A549 (cell line): ENCODE results near the gene SLC35A3. TPM values are rescaled to one million over a fixed set of nuclear protein-coding genes. Genes with fewer than 3 reads are reported as not detected.

Experiments used
- ATAC-seq, 2 experiments: fragments of 200-7000 bp in 1 of 2; fragments of >200 bp in 1 of 2; cut with Nextera tagmentation in 1 of 2; cut with Tn5 transposase in 1 of 2; 3 replicates each; pipeline versions ENCODE4 v1.8.0 to v1.9.1; 2018 to 2020; ENCODE audit warnings: mild to moderate bottlenecking in 1 of 2, moderate library complexity in 1 of 2
- CTCF ChIA-PET: fragments of 300-600 bp; sonication (Branson Sonifier 250); formaldehyde crosslinking; extraction: SDS; loops from one replicate; lab custom pipeline; 2021; ENCODE audit warnings: antibody characterized with exemption, inconsistent platforms; lab: Yijun Ruan, JAX
- POLR2A ChIA-PET: fragments of 350-600 bp; formaldehyde crosslinking; extraction: SDS; loops from one replicate; lab custom pipeline; 2021; ENCODE audit warnings: antibody characterized with exemption, inconsistent platforms; lab: Yijun Ruan, JAX
- DNase-seq, 2 experiments: peaks; one replicate each; pipeline versions ENCODE4 v3.0.0 to v3.0.0-alpha.2; 2011 to 2016; ENCODE audit warnings: low read depth in 1 of 2, low spot score in 1 of 2
- FAIRE-seq: peaks from 2 replicates; lab custom pipeline; 2011; peaks lifted over from hg19 to GRCh38; lab: Jason Lieb, UNC
- H3K27ac ChIP-seq, 2 experiments: fragments of >200 bp; sonication (Bioruptor Twin); formaldehyde crosslinking; 3 replicates each; pipeline ENCODE4 v1.5.1; 2016 to 2017
- H3K4me1 ChIP-seq: fragments of >200 bp; sonication (Bioruptor Twin); formaldehyde crosslinking; 3 replicates; pipeline ENCODE4 v1.6.1; 2016
- H3K4me2 ChIP-seq: fragments of >200 bp; sonication (Bioruptor Twin); formaldehyde crosslinking; 3 replicates; pipeline ENCODE4 v1.6.1; 2016
- H3K4me3 ChIP-seq: fragments of >200 bp; sonication (Bioruptor Twin); formaldehyde crosslinking; 3 replicates; pipeline ENCODE4 v1.5.1; 2016
- H3K9me3 ChIP-seq: fragments of >200 bp; sonication (Bioruptor Twin); formaldehyde crosslinking; 3 replicates; pipeline ENCODE4 v1.6.1; 2016
- BHLHE40 ChIP-seq: IDR thresholded peaks from 2 replicates; pipeline ENCODE4 v1.6.1; 2012; ENCODE audit warnings: low read depth, low read length, inconsistent platforms
- CBX8 ChIP-seq: fragments of 200-600 bp; sonication (generic); IDR thresholded peaks from 2 replicates; pipeline ENCODE4 v1.6.1; 2016
- CEBPB ChIP-seq, 2 experiments: fragments of >200 bp in 1 of 2; sonication (Bioruptor Twin) in 1 of 2; formaldehyde crosslinking in 1 of 2; IDR thresholded peaks; 2 replicates each; pipeline ENCODE4 v1.6.1; 2012 to 2016
- CHD2 ChIP-seq: fragments of 150-350 bp; IDR thresholded peaks from 2 replicates; pipeline ENCODE4 v1.6.1; 2014; ENCODE audit warnings: low read length; ENCODE audit not compliant: partially characterized antibody
- CHD4 ChIP-seq: fragments of 200-600 bp; sonication (generic); IDR thresholded peaks from 2 replicates; pipeline ENCODE4 v1.6.1; 2016; ENCODE audit warnings: antibody characterized with exemption, mild to moderate bottlenecking, borderline replicate concordance
- E2F6 ChIP-seq: IDR thresholded peaks from 2 replicates; pipeline ENCODE4 v1.6.1; 2012; ENCODE audit warnings: low read depth, borderline replicate concordance
- EHF ChIP-seq: fragments of 250-450 bp; sonication (Bioruptor Pico); IDR thresholded peaks from 2 replicates; pipeline ENCODE4 v1.5.0; 2020; ENCODE audit warnings: mild to moderate bottlenecking
- EP300 ChIP-seq, 2 experiments: fragments of >200 bp; sonication (Bioruptor Twin); formaldehyde crosslinking; IDR thresholded peaks; 2 replicates in 1 of 2; 3 replicates in 1 of 2; pipeline ENCODE4 v1.6.1; 2016 to 2017
- ESRRA ChIP-seq: fragments of 150-350 bp; IDR thresholded peaks from 2 replicates; pipeline ENCODE4 v1.6.1; 2014; ENCODE audit warnings: mild to moderate bottlenecking, low read length, borderline replicate concordance
- GATA3 ChIP-seq: IDR thresholded peaks from 2 replicates; pipeline ENCODE4 v1.6.1; 2012; ENCODE audit warnings: borderline replicate concordance
- HDAC2 ChIP-seq: fragments of 200-600 bp; sonication (generic); IDR thresholded peaks from 2 replicates; pipeline ENCODE4 v1.6.1; 2016
- HOXB5 ChIP-seq: fragments of 250-450 bp; sonication (Bioruptor Pico); IDR thresholded peaks from 2 replicates; pipeline ENCODE4 v1.5.0; 2020; ENCODE audit warnings: mild to moderate bottlenecking, moderate library complexity
- JUN ChIP-seq, 2 experiments: fragments of >200 bp; sonication (Bioruptor Twin); formaldehyde crosslinking; IDR thresholded peaks; 2 replicates in 1 of 2; 3 replicates in 1 of 2; pipeline ENCODE4 v1.6.1; 2016 to 2017
- JUNB ChIP-seq: fragments of >200 bp; sonication (Bioruptor Twin); formaldehyde crosslinking; IDR thresholded peaks from 2 replicates; pipeline ENCODE4 v1.6.1; 2016
- NFE2L2 ChIP-seq: fragments of 150-350 bp; conservative IDR thresholded peaks from 2 replicates; pipeline ENCODE4 v1.6.1; 2014; ENCODE audit warnings: low read length
- NR3C1 ChIP-seq: fragments of >200 bp; sonication (Bioruptor Twin); formaldehyde crosslinking; IDR thresholded peaks from 3 replicates; pipeline ENCODE4 v1.6.1; 2017
- PHF8 ChIP-seq: fragments of 200-600 bp; sonication (generic); IDR thresholded peaks from 2 replicates; pipeline ENCODE4 v1.6.1; 2016; ENCODE audit warnings: low read depth, mild to moderate bottlenecking, antibody characterized with exemption, moderate library complexity, borderline replicate concordance
- POLR2A ChIP-seq: IDR thresholded peaks from 2 replicates; pipeline ENCODE4 v1.6.1; 2012; ENCODE audit warnings: mild to moderate bottlenecking, low read length
- RAD21 ChIP-seq, 2 experiments: fragments of >200 bp in 1 of 2; sonication (Bioruptor Twin) in 1 of 2; formaldehyde crosslinking in 1 of 2; IDR thresholded peaks in 1 of 2; conservative IDR thresholded peaks in 1 of 2; 2 replicates in 1 of 2; 3 replicates in 1 of 2; pipeline ENCODE4 v1.6.1; 2012 to 2018; ENCODE audit warnings: inconsistent platforms in 1 of 2
- REST ChIP-seq: fragments of 200-600 bp; sonication (generic); IDR thresholded peaks from 2 replicates; pipeline ENCODE4 v1.6.1; 2016; ENCODE audit warnings: antibody characterized with exemption, mild to moderate bottlenecking, moderate library complexity
- SREBF2 ChIP-seq: fragments of 450-650 bp; IDR thresholded peaks from 2 replicates; pipeline ENCODE4 v1.6.1; 2014; ENCODE audit warnings: mild to moderate bottlenecking, moderate library complexity
- TFCP2L1 ChIP-seq: fragments of 250-450 bp; sonication (Bioruptor Pico); IDR thresholded peaks from 2 replicates; pipeline ENCODE4 v1.5.0; 2021; ENCODE audit warnings: mild to moderate bottlenecking
- TP53 ChIP-seq: fragments of 250-450 bp; sonication (Bioruptor Pico); IDR thresholded peaks from 2 replicates; pipeline ENCODE4 v1.5.0; 2021; ENCODE audit warnings: mild to moderate bottlenecking, moderate library complexity
- ZFP36 ChIP-seq: fragments of 450-650 bp; IDR thresholded peaks from 2 replicates; pipeline ENCODE4 v1.6.1; 2014; ENCODE audit warnings: borderline replicate concordance; ENCODE audit not compliant: partially characterized antibody
- ZSCAN20 ChIP-seq: fragments of 250-450 bp; sonication (Bioruptor Pico); IDR thresholded peaks from 2 replicates; pipeline ENCODE4 v1.8.0; 2022; ENCODE audit warnings: mild to moderate bottlenecking, moderate library complexity
- WGBS: methylation state at CpG from one replicate; pipeline ENCODE4 v1.1.6; 2017; ENCODE audit errors: missing lambda C conversion rate; 5-methylcytosine and 5-hydroxymethylcytosine counted together
- polyA plus RNA-seq, 4 experiments: library from polyadenylated mRNA; depleted of rRNA in 3 of 4; stranded (reverse); fragments of >200 nt; fragmentation: RNase III in 1 of 4; extraction: RNeasy Plus Mini Kit Qiagen cat#74134 plus additional on column Dnase treatment in 1 of 4; gene quantifications; 2 replicates in 3 of 4; 3 replicates in 1 of 4; pipeline ENCODE4 v1.2.3, GENCODE V29; 2011 to 2017
- TF ChIP-seq, protein P1 (sequence below): fragments of 150-350 bp; IDR thresholded peaks from 2 replicates; pipeline ENCODE4 v1.6.1; 2014; ENCODE audit warnings: low read depth, mild to moderate bottlenecking, low read length
- TF ChIP-seq, protein P2 (sequence below): fragments of 250-450 bp; sonication (Bioruptor Pico); IDR thresholded peaks from 2 replicates; pipeline ENCODE4 v1.5.0; 2020; ENCODE audit warnings: low read depth, mild to moderate bottlenecking, moderate library complexity

The SLC35A3 gene
- polyA plus RNA-seq, 2 of the 4 experiments (the other 2 are of a cell fraction), result 9.6 to 15.1 TPM

- no peak overlapping the region for H3K4me3 ChIP-seq
- FAIRE-seq (no peak), ATAC-seq (no peak), DNase-seq (no peak)
- ChIA-PET CTCF (no interaction called here), POLR2A (interaction anchor here (1.6 kb wide), 1 partner anchor 8 kb away, joined by 5 read pairs; the partner anchor contains the start of gene SLC35A3)
- no peak overlapping the region for H3K4me2 ChIP-seq
- H3K9me3 ChIP-seq, result no peaks in the 10 kb centered on the region
- H3K27ac ChIP-seq, result no peak overlapping the region
- TF ChIP-seq ZSCAN20 (CRISPR knock-in tag) (no peak), SREBF2 (no peak), ZFP36 (no peak), BHLHE40 (no peak), CBX8 (no peak), ESRRA (no peak), PHF8 (no peak), REST (no peak), JUNB (no peak)
- 86% methylated on average over 2 of the region's 2 CpGs for WGBS
- H3K4me1 ChIP-seq, result no peaks in the 10 kb centered on the region
Observed at GRCh38 chr1:99978218-99978617, 8.4 kb downstream of the SLC35A3 start.

GRCh38 chr1:99979091-99979490 is 9.3 kb downstream of the SLC35A3 start:
- no peak for DNase-seq
- no peak overlapping the region for H3K4me3 ChIP-seq
- no peak for ATAC-seq
- no peaks in the 10 kb centered on the region for H3K9me3 ChIP-seq
- no peak for FAIRE-seq
- no peak overlapping the region for H3K27ac ChIP-seq
- H3K4me2 ChIP-seq, result no peak overlapping the region
- no peak for TF ChIP-seq GATA3
- TF ChIP-seq BHLHE40, result no peak
- no peak for TF ChIP-seq TFCP2L1
- no peak for TF ChIP-seq NR3C1
- no peak for TF ChIP-seq EP300 (IDR thresholded peaks at IDR 0.05)
- TF ChIP-seq CEBPB (IDR thresholded peaks at IDR 0.05), result no peak
- no peak for TF ChIP-seq RAD21 (conservative IDR thresholded peaks at IDR 0.05 in 1 of 2, IDR thresholded peaks at IDR 0.05 in 1 of 2)
- TF ChIP-seq, protein P1, sequence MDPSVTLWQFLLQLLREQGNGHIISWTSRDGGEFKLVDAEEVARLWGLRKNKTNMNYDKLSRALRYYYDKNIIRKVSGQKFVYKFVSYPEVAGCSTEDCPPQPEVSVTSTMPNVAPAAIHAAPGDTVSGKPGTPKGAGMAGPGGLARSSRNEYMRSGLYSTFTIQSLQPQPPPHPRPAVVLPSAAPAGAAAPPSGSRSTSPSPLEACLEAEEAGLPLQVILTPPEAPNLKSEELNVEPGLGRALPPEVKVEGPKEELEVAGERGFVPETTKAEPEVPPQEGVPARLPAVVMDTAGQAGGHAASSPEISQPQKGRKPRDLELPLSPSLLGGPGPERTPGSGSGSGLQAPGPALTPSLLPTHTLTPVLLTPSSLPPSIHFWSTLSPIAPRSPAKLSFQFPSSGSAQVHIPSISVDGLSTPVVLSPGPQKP, result no peak
- TF ChIP-seq CHD4, result no peak
- TF ChIP-seq EHF, result no peak
- TF ChIP-seq HDAC2, result no peak
- no peak for TF ChIP-seq JUN (IDR thresholded peaks at IDR 0.05)
- TF ChIP-seq POLR2A, result no peak
- TF ChIP-seq, protein P2, sequence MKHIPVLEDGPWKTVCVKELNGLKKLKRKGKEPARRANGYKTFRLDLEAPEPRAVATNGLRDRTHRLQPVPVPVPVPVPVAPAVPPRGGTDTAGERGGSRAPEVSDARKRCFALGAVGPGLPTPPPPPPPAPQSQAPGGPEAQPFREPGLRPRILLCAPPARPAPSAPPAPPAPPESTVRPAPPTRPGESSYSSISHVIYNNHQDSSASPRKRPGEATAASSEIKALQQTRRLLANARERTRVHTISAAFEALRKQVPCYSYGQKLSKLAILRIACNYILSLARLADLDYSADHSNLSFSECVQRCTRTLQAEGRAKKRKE (CRISPR knock-in tag), result no peak
- no peak for TF ChIP-seq CHD2
- TF ChIP-seq HOXB5 (CRISPR knock-in tag), result no peak
- no peak for TF ChIP-seq NFE2L2
- no peak for TF ChIP-seq TP53 (CRISPR knock-in tag)
- TF ChIP-seq E2F6, result no peak
- CTCF ChIA-PET, result no interaction called here
- POLR2A ChIA-PET, result interaction anchor here (1.6 kb wide), 1 partner anchor 9 kb away, joined by 5 read pairs; the partner anchor contains the start of gene SLC35A3
- no peaks in the 10 kb centered on the region for H3K4me1 ChIP-seq
